ENCODE data around the gene TAB2.

The TAB2 gene

GRCh38 chr6:149431905-149432775, 114.6 kb downstream of the TAB2 start:
- Histone ChIP-seq H3K36me3 (ENCODE audit: control insufficient read depth in 2 of 2, insufficient read depth in 1 of 2, low read length in 2 of 2) (no peaks in the 10 kb centered on the region), H3K4me1 (ENCODE audit: control insufficient read depth, insufficient read depth, low read length) (no peaks in the 10 kb centered on the region), H3K9me3 (ENCODE audit: control insufficient read depth, insufficient read depth, low read depth, low read length) (no peaks in the 10 kb centered on the region), H3K4me3 (ENCODE audit: low read depth, low read length) (no peak overlapping the region), H3K27ac (ENCODE audit: extremely low read depth, low read depth, low read length) (no peak overlapping the region)
- POLR2A ChIA-PET, result interaction anchor here (0.9 kb wide), 1 partner anchor 404 kb away, joined by 3 read pairs; no protein-coding TSS in a partner anchor
- CTCF ChIA-PET, result interaction anchor here (0.6 to 10.2 kb wide), 82 partner anchors 8 to 1942 kb away, joined by 3 to 193 read pairs (median 4); no protein-coding TSS in a partner anchor
- TF ChIP-seq ZFP41 (tag by site-specific recombination; IDR thresholded peaks at IDR 0.05; ENCODE audit: borderline replicate concordance), result no peak
- no peak for TF ChIP-seq BCL6B (tag by site-specific recombination; IDR thresholded peaks at IDR 0.05)
- TF ChIP-seq ZNF341 (tag by site-specific recombination; IDR thresholded peaks at IDR 0.05; ENCODE audit: low read depth), result no peak
- TF ChIP-seq ZNF18 (tag by site-specific recombination; IDR thresholded peaks at IDR 0.05), result no peak
- no peak for TF ChIP-seq ZNF473 (tag by site-specific recombination; IDR thresholded peaks at IDR 0.05)
- TF ChIP-seq ZBTB6 (tag by site-specific recombination; IDR thresholded peaks at IDR 0.05), result no peak
- peak; percentile 93 for TF ChIP-seq ZNF2 (tag by site-specific recombination; IDR thresholded peaks at IDR 0.05)
- no peak for TF ChIP-seq ZNF23 (tag by site-specific recombination; IDR thresholded peaks at IDR 0.05; ENCODE audit: borderline replicate concordance)
- peak; percentile 85 for TF ChIP-seq ZSCAN30 (tag by site-specific recombination; IDR thresholded peaks at IDR 0.05)
- TF ChIP-seq ZNF561 (tag by site-specific recombination; IDR thresholded peaks at IDR 0.05; ENCODE audit: borderline replicate concordance), result 0 out of 2 replicates have a peak, but pooled peaks have one; percentile 55
- no peak for TF ChIP-seq PRDM10 (tag by site-specific recombination; IDR thresholded peaks at IDR 0.05)
- 0 out of 2 replicates have a peak, but pooled peaks have one; percentile 32 for TF ChIP-seq IKZF3 (tag by site-specific recombination; IDR thresholded peaks at IDR 0.05)
- no peak for TF ChIP-seq INSM2 (tag by site-specific recombination; IDR thresholded peaks at IDR 0.05)
- no peak for TF ChIP-seq ZNF707 (tag by site-specific recombination; IDR thresholded peaks at IDR 0.05)
- TF ChIP-seq HOXD13 (CRISPR knock-in tag; IDR thresholded peaks at IDR 0.05; ENCODE audit: borderline replicate concordance), result no peak
- no peak for TF ChIP-seq PBX3 (CRISPR knock-in tag; IDR thresholded peaks at IDR 0.05)
- TF ChIP-seq PRDM4 (tag by site-specific recombination; IDR thresholded peaks at IDR 0.05), result no peak
- TF ChIP-seq SETDB1 (IDR thresholded peaks at IDR 0.05; ENCODE audit: insufficient read length, low read length), result no peak
- TF ChIP-seq ZNF626 (tag by site-specific recombination; IDR thresholded peaks at IDR 0.05), result no peak
- TF ChIP-seq ZSCAN18 (tag by site-specific recombination; IDR thresholded peaks at IDR 0.05), result no peak
- TF ChIP-seq ZNF610 (tag by site-specific recombination; IDR thresholded peaks at IDR 0.05; ENCODE audit: borderline replicate concordance), result no peak
